SK-MEL-5 (cell line): ENCODE measurements around the gene PTPRC. TPM values are rescaled to one million over a fixed set of nuclear protein-coding genes. Genes with fewer than 3 reads are reported as not detected.

Experiments used
- DNase-seq: peaks from one replicate; pipeline ENCODE4 v3.0.0-alpha.2; 2016; ENCODE audit warnings: low read depth, low spot score
- in situ Hi-C: cut with HindIII; loops from 2 replicates; pipeline ENCODE4 v1.10.0; 2016; ENCODE audit warnings: low sequenced_read_pairs, high pct_unique_total_duplicates, low pct_unique_long_range_greater_than_20kb
- total RNA-seq: library from RNA; depleted of rRNA; stranded (reverse); fragments of >200 nt; shearing (Covaris generic); gene quantifications from 2 replicates; pipeline ENCODE4 v1.2.3, GENCODE V29; 2014

PTPRC gene
- total RNA-seq, 1 experiment from 2014 or later = 0.45 TPM

DNA sequence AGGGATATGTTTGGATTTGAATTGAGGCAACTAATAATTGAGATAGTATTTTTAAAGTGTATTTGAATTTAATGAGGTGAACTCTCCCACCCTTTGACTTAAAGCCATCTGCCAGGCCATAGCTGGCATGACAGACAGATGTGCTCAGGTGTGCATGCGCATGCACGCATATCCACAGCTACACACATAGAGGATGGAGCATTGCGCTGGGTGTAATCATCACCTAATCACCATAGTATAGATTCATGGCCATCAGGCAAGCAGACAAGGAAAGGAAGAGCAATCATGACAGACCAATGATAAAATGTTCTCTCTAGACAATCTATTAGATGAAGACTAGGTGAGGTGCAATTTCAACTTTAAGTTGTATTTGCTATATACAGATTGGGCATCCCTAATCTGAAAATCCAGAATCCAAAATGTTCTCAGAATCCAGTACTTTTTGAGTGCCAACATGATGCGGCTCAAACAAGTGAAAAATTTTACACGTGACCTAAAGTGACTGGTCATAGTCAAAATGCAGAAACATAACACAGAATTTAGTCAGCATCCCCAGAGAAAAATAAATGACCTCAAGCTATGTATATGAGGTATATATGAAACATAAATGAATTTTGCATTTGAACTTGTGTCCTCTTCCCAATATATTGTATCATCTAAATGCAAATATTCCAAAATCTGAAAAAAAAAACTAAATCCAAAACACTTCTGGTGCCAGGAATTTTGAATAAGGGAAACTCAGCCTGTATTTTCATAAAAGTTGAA is 70.1 kb downstream of the PTPRC start:
- in situ Hi-C loops = no loop called here
- no peak for DNase-seq

- in situ Hi-C loops = no loop called here
- no peak for DNase-seq
These were observed 73.0 kb downstream of the PTPRC start for GRCh38 chr1:198711837-198712236.

DNA sequence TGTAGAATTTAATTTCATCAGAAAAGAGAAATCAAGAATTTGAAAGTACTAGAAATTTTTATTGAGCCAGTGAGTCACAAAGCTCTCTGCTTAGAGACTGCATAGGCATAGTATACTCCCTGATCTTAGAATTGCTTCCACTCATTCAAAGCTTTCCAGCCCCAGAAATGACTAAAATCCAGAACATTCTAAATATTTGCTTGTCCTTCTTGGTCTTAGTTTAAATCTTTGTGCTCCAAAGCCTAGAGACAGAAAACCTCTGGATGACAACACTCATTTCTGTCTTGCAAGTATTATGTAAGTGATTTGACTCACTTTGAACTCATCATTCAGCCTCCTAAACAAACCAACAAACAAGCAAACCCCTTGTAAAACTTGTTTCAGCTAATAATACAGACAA is 74.2 kb downstream of the PTPRC start:
- in situ Hi-C loops = no loop called here
- DNase-seq = no peak

DNA sequence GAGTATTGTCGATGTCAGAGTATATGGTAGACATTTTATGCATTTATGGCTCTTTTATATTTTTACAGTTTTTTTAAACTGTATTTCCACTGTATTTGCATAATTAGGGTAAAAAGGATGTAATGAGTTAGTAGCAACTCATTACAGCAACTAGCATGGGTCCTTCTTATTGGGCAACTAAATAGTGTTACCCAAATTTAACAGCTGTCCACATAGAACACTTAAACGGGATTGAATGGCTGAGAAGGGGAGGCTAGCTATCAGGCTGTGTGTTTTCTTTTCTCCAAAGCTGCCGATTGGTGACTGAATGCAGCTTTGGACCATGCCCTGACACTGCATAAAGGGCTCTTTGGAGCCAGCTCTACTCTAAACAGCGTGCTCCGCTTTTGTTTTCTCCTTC is 75.4 kb downstream of the PTPRC start:
- in situ Hi-C loops = no loop called here
- no peak for DNase-seq

- DNase-seq = no peak
- in situ Hi-C loops = no loop called here
These were observed 77.2 kb downstream of the PTPRC start for GRCh38 chr1:198716051-198716450.

- in situ Hi-C loops = no loop called here
- no peak for DNase-seq
These were observed 78.7 kb downstream of the PTPRC start for GRCh38 chr1:198717510-198717909.

DNA sequence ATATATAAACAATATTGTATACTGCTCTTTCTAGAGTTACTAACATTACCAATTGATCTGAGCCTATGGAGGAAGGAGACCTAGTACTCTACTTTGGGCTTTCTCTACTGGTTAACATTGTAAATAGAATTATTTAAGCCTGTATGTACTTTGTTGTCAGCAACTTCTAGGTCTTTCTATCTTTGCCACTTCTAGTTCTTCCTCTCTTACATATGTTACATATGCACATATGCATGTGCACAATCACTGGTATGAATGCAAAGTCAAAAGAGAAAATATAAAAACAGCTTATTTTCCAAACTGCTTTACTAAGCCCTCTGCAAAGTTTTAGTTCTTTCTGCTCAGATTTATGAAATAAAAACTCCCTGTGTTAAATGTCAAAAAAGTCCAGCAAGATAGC is 84.3 kb downstream of the PTPRC start:
- in situ Hi-C loops = no loop called here
- no peak for DNase-seq

GRCh38 chr1:198725090-198725489 is 86.2 kb downstream of the PTPRC start:
- in situ Hi-C loops = no loop called here
- DNase-seq = no peak

GRCh38 chr1:198726455-198726854 is 87.6 kb downstream of the PTPRC start:
- no peak for DNase-seq
- in situ Hi-C loops = no loop called here

DNA sequence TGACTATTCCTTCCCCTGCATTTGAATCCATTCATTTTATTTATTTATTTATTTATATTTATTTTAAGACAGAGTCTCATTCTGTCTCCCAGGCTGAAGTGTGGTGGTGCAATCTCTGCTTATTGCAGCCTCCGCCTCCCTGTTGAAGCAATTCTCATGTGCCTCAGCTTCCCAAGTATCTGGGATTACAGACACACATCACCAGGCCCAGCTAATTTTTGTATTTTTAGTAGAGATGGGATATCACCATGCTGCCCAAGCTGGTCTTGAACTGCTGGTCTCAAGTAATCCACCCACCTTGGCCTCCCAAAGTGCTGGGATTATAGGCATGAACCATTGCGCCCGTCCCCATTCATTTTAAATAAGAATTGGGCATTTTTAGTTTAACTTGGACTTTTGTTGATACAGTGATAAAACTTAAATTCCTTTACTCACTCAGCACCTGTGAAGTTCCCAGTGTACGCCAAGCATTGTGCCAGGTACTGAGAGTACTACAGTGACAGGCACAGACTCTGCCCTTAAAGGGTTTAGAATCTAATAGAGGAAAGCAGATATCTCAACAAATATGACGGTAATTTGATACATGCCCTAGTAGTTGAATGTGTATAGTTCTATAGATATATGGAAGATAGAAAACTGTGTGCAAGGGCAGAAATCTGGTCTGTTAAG is 90.5 kb downstream of the PTPRC start:
- in situ Hi-C loops = no loop called here
- DNase-seq = no peak

GRCh38 chr1:198730952-198731351 is 92.1 kb downstream of the PTPRC start:
- DNase-seq = no peak
- in situ Hi-C loops = no loop called here

DNA sequence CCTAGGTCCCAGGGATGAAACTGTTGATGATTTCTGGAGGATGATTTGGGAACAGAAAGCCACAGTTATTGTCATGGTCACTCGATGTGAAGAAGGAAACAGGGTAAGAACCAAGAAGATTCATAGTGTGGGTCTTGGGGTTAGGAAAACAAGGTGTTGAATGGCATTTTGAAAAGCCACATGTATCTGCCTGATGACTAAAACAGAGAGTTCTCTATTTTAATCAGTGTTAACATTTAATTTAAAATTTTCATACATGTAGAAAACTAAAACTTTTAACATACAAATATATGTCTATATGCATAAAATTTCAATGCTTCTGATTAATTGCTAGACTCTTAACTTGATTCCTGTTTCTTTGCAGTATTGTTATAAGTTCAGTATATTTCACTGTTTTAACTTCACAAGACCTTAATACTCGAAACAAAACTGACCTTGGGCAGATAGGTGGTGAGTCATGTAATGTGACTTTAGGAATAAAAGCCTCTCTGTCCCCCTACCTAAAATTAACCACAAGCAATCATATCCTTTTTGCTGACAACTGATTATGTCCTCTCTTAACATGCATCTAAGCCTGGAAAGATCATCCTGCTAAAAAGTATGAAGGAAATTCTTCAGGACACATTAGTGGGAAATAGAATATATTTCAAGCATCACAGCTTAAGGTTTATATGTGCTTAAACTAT is 95.6 kb downstream of the PTPRC start:
- in situ Hi-C loops = no loop called here
- DNase-seq = peak; percentile 86

DNA sequence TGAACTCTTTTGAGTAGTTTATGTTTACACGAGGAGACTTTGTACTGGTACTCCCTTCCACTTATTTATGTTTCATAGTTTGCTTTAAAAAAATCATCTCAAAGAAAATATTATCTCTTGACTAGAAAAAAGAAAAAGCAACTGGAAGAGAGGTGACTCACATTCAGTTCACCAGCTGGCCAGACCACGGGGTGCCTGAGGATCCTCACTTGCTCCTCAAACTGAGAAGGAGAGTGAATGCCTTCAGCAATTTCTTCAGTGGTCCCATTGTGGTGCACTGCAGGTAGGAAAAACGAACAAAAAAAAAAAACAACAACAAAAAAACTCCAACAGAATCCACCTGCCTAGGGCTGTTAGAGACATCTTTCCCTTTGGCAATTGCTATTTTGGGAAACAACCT is 102.9 kb downstream of the PTPRC start:
- DNase-seq = no peak
- in situ Hi-C loops = no loop called here

- in situ Hi-C loops = no loop called here
- DNase-seq = no peak
These were observed 108.3 kb downstream of the PTPRC start for GRCh38 chr1:198747127-198747526.

DNA sequence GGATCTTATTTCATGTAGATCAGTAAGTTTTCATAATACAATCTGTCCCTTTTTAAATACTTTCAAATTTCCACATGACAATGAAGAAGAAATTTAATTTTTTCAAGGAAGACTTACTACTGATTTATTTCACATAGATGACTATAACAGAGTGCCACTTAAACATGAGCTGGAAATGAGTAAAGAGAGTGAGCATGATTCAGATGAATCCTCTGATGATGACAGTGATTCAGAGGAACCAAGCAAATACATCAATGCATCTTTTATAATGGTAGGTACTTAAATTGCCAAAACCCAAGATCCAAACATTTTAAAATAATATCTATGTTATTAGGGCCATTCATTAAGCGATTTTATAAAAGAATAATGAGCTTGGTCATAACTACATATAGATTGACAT is 110.4 kb downstream of the PTPRC start:
- in situ Hi-C loops = no loop called here
- no peak for DNase-seq

- in situ Hi-C loops = no loop called here
- DNase-seq = no peak
These were observed 111.2 kb downstream of the PTPRC start for GRCh38 chr1:198750081-198750480.

GRCh38 chr1:198751741-198752140 is 112.9 kb downstream of the PTPRC start:
- in situ Hi-C loops = no loop called here
- no peak for DNase-seq

DNA sequence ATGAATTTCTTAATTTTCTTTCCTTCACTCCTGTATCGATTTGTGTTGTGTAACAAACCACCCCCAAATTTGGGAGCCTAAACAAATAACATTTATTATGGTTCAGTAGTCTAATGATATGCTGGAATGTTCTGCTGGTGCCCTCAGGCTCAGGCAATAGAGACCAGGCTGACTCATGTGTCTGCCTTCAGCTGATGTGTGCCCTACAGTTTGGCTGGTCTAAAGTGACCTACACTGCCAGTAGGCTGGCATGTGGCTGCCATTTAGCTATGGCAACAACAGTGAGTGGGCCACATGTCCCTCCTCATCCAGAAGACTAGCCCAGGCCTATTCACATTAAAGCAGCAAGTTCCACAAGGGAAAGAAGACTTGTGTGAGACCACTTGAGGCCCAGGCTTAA is 115.8 kb downstream of the PTPRC start:
- no peak for DNase-seq
- in situ Hi-C loops = no loop called here

GRCh38 chr1:198755715-198756114 is 116.9 kb downstream of the PTPRC start:
- no peak for DNase-seq
- in situ Hi-C loops = no loop called here
